ENCODE data around the gene CCDC9.

DNA sequence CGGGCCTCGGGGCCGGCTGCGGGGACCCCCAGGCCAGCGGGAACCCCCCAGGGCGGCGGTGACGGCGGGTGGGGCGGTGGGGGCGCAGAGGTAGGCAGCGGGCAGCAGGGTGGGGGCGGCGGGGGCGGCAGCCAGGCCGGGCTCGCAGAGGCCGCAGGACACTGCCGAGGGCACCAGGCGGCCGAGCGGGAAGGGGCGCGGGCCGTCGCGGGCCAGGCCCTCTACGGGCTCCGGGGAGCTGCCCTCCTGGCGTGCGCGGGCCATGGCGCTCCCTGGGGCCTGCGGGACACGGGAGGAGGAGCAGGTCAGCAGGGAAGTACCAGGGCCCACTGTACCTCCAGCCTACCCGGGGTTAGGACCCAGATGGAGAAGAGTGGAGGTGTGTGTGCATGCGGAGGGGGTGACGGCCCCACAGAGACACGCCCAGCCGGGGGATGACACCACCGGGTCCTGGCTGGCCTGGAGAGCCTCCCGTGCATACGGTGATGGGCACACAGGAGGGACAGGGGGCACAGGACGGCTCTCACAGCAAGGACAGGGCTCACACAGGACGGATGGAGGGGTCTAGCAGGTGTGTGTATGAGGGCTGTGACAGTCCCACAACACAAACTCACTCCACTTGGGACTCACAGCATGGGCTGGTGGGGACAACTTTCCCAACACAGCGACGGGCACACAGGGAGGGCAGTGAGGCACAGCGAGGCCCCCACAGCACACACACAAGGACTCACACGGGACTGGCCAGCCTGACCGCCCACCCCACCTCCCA, 28.0 kb upstream of the CCDC9 start:
- TF ChIP-seq, protein P1, sequence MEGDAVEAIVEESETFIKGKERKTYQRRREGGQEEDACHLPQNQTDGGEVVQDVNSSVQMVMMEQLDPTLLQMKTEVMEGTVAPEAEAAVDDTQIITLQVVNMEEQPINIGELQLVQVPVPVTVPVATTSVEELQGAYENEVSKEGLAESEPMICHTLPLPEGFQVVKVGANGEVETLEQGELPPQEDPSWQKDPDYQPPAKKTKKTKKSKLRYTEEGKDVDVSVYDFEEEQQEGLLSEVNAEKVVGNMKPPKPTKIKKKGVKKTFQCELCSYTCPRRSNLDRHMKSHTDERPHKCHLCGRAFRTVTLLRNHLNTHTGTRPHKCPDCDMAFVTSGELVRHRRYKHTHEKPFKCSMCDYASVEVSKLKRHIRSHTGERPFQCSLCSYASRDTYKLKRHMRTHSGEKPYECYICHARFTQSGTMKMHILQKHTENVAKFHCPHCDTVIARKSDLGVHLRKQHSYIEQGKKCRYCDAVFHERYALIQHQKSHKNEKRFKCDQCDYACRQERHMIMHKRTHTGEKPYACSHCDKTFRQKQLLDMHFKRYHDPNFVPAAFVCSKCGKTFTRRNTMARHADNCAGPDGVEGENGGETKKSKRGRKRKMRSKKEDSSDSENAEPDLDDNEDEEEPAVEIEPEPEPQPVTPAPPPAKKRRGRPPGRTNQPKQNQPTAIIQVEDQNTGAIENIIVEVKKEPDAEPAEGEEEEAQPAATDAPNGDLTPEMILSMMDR (IDR thresholded peaks at IDR 0.05; ENCODE audit: low read depth, low read length) = no peak
- no peak for TF ChIP-seq EZH2phosphoT487 (IDR thresholded peaks at IDR 0.05; ENCODE audit: low read depth)

Measured in OCI-LY3 (cell line).